ENCODE measurements around the gene GPNMB.

- TF ChIP-seq CTCF (IDR thresholded peaks at IDR 0.05) (no peak), EP300 (IDR thresholded peaks at IDR 0.05) (no peak)
These were observed 7.5 kb upstream of the GPNMB start for GRCh38 chr7:23238983-23239652.
